OCI-LY1 (cell line): ENCODE measurements around the gene RALGPS1.

Experiments used
- CTCF ChIP-seq: fragments of 200-600 bp; sonication (generic), shearing (Covaris generic); IDR thresholded peaks from 2 replicates; pipeline ENCODE4 v1.5.1; 2017; ENCODE audit warnings: mild to moderate bottlenecking, antibody characterized with exemption, low read length, moderate library complexity, mixed read lengths
- EZH2 ChIP-seq: fragments of 200-600 bp; sonication (generic), shearing (Covaris generic); IDR thresholded peaks from 2 replicates; pipeline ENCODE4 v1.8.0; 2017; ENCODE audit warnings: borderline replicate concordance, mixed run types, mild to moderate bottlenecking, antibody characterized with exemption, low read length, moderate library complexity, mixed read lengths

GRCh38 chr9:127194881-127195713 is 280.5 kb downstream of the RALGPS1 start:
- TF ChIP-seq CTCF (no peak), EZH2 (no peak)
